CD4-positive, alpha-beta T cell treated with Interleukin-12 subunit alpha and Interleukin-12 subunit beta, for 1 hour (primary cell): ENCODE data around the gene PRR20D.
"Not testable (repeated sequence)": the region's sequence is repeated elsewhere in the genome, so short reads cannot be mapped to it uniquely, and the experiment has no call there.

Experiments
- DNase-seq: peaks from one replicate; pipeline ENCODE4 v3.0.0-alpha.2; 2020

Gene PRR20D

DNA sequence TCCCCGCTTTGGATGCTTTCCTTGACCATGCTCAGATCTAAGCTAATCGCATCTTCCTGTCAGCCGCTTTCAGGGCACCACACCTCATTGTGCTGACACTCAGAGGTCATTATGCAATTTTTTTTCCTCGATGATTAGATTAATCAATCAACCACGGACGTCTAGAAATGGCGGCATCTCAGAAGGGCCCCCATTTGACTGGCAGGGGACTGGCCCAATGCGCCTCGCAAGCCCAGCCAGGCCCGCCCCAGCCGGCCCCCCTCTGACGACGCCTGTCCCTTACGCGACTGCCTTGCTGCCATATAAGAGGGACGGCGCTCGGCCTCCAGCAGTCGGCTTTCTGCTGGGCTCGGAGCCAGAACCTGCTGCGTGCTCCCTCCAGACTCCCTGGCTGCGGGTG is at the start of gene PRR20D:
Gene PRR20D, plus strand, starts transcription at position 301 of the 400 bp plus-strand sequence. CDS start 387 bp downstream, outside the sequence.
- not testable (repeated sequence) for DNase-seq

DNA sequence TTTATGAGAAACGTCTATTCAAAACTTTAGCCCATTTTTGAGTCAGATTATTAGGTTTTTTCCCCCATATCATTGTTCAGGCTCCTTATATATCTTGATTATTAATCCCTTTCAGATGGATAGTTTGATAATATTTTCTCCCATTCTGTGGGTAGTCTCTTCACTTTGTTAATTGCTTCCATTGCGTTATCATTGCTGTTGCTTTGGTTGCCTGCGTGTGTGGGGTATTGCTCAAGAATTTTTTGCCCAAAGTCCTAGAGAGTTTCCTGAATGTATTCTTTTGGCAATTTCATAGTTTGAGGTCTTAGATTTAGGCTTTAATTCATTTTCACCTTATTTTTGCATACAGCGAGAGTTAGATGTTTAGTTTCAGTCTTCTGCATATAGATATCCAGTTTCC is 45.5 kb upstream of the PRR20D start:
- DNase-seq = no peak

DNA sequence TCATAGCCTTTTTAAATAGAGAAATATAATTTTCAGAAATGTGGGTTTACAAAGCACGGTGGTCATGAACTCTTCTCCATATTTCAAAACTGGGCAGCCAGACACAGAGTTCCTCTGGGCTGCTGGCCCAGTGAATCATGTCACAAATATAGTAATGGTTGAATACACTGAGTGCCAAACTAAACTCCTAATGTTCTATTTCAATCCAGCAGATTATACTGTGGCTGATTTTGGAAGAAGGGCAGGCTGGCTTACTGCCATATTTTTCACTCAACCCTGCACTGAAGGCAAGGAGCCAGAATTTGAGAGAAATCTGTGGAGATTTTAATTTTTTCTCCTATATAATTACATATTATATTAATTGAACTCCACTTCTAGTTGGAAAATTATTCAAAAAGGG is 36.8 kb upstream of the PRR20D start:
- no peak for DNase-seq

DNA sequence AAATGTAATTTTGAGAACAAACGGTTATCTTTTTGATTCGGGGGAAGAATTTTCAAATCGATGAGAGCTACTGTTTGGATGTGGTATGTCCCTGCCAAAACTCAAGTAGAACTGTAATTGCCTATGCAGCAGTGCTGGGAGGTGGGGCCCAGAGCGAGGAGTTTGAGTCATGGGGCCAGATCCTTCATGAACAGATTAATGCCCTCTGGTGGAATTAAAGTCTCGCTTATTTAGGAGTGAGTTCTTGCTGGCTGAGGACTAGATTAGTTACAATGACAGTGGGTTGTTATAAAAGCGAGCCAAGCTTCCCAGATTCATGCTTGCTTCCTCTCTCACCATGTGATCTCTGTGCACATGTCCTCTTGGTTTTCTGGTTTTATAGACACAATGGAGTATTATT is 31.5 kb upstream of the PRR20D start:
- DNase-seq = no peak

DNA sequence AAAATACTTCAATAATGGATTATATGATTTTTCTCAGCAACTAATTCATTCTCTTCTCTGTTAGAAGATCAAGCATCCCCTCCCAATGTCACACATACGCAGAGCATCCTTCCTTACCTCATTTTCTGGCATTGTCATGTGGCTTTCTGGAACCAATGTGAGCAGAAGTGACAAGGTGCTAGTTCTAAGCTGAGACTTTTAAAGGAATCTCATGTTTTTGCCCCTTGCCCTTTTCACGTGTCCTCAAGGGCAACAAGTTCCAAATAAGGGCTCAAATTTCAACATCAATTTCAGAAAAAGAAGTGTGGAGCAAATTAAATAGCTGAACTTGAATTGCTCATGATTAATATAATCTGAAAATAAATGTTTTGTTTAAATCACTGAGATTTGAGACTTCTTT is 24.3 kb upstream of the PRR20D start:
- no peak for DNase-seq

DNA sequence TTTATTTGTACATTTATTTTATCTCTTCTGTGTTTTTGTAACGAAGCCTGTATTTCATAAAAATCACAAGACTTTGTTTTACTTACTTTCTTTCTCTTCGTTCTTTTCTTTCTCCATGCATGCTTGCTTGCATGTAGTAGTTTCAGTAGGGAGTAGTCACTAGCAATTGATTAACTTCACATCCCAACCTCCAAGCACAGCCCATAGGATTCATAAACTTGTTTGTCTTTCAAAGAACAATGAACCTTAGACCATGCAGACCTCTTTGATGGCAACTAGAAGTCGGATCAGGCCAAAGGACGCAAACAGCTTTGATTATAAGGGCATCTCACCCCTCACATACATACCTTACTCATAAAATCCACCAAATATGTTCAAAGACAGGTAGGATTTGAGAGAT is 22.8 kb upstream of the PRR20D start:
- no peak for DNase-seq

DNA sequence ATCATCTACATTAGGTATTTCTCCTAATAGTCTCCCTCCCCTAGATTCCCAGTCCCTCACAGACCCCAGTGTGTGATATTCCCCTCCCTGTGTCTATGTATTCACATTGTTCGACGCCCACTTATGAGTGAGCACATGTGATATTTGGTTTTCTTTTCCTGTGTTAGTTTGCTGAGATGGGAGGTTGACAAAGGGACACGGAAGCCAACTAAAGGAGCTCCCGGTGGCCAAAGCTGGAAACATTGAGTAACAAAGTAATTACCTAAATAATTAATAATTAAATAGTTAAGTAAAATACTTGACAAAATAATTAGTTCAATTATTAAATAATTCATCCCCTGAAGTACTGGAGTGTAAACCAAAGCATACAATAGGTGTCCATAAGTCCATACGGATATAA is 21.4 kb upstream of the PRR20D start:
- no peak for DNase-seq

DNA sequence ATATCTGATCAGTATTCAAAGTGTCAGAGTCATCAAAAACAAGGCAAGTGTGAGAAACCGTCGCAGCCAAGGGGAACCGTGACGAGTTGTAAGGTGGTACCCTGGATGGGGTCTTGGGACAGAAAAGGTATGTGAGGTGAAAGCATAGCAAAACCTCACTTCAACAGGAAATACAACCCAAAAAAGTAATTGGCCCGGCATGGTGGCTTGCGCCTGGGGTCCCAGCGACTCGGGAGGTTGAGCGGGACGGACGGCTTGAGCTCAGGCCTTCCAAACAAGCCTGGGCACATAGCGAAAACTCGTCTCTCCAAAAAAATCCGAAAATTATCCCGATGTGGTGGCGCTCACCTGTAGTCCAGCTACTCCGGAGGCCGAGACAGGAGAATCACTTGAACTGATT is 20.7 kb upstream of the PRR20D start:
- not testable (repeated sequence) for DNase-seq

DNA sequence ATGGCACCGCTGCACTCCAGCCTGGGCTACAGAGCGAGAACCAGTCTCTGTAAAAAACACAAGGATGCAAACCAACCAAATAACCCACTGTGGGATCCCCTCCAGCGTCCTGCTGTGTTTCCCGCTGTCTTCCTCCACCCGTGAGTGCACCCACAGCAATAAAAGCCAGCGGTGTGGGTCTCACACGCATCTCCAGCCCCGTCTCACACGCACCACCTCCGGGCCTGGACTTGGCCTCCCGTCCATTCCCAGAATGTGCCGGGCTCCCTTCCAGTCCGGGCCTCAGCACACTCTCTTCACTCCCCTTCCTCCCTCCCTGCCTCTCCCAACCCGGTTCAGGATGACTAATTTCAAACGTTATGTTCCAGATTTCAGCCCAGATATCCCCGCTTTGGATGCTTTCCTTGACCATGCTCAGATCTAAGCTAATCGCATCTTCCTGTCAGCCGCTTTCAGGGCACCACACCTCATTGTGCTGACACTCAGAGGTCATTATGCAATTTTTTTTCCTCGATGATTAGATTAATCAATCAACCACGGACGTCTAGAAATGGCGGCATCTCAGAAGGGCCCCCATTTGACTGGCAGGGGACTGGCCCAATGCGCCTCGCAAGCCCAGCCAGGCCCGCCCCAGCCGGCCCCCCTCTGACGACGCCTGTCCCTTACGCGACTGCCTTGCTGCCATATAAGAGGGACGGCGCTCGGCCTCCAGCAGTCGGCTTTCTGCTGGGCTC is 20.0 kb upstream of the PRR20D start, which contains the start of gene PRR20A:
Gene PRR20A, plus strand, starts transcription at position 684 of the 734 bp plus-strand sequence. CDS start 387 bp downstream, outside the sequence.
- not testable (repeated sequence) for DNase-seq

DNA sequence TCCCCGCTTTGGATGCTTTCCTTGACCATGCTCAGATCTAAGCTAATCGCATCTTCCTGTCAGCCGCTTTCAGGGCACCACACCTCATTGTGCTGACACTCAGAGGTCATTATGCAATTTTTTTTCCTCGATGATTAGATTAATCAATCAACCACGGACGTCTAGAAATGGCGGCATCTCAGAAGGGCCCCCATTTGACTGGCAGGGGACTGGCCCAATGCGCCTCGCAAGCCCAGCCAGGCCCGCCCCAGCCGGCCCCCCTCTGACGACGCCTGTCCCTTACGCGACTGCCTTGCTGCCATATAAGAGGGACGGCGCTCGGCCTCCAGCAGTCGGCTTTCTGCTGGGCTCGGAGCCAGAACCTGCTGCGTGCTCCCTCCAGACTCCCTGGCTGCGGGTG is 13.2 kb upstream of the PRR20D start, which contains the start of gene PRR20B:
Gene PRR20B, plus strand, starts transcription at position 301 of the 400 bp plus-strand sequence. CDS start 387 bp downstream, outside the sequence.
- DNase-seq = not testable (repeated sequence)

DNA sequence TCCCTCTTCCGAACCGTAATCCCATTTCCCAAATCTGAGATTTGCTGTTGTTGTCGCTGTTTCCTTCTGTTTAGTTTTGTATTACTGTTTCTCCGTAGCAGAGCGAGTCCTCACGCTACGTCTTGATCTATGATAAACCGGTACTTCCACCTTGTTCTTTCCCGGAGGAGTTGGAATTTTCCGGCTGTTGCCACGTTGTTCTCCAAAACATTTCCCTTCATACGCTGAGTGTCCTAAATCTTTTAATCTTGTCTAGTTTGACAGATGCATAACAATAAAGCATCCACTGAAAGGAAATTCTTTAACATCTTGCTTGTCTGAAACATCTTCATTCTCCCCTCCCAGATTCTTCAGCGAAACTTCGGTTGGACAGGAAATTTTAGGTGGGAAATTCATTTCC is 12.3 kb upstream of the PRR20D start:
- DNase-seq = not testable (repeated sequence)

DNA sequence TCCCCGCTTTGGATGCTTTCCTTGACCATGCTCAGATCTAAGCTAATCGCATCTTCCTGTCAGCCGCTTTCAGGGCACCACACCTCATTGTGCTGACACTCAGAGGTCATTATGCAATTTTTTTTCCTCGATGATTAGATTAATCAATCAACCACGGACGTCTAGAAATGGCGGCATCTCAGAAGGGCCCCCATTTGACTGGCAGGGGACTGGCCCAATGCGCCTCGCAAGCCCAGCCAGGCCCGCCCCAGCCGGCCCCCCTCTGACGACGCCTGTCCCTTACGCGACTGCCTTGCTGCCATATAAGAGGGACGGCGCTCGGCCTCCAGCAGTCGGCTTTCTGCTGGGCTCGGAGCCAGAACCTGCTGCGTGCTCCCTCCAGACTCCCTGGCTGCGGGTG is 6.7 kb upstream of the PRR20D start, which contains the start of gene PRR20C:
Gene PRR20C, plus strand, starts transcription at position 301 of the 400 bp plus-strand sequence. CDS start 387 bp downstream, outside the sequence.
- DNase-seq = not testable (repeated sequence)

DNA sequence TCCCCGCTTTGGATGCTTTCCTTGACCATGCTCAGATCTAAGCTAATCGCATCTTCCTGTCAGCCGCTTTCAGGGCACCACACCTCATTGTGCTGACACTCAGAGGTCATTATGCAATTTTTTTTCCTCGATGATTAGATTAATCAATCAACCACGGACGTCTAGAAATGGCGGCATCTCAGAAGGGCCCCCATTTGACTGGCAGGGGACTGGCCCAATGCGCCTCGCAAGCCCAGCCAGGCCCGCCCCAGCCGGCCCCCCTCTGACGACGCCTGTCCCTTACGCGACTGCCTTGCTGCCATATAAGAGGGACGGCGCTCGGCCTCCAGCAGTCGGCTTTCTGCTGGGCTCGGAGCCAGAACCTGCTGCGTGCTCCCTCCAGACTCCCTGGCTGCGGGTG is 6.5 kb downstream of the PRR20D start, which contains the start of gene PRR20E:
Gene PRR20E, plus strand, starts transcription at position 301 of the 400 bp plus-strand sequence. CDS start 387 bp downstream, outside the sequence.
- DNase-seq = not testable (repeated sequence)

DNA sequence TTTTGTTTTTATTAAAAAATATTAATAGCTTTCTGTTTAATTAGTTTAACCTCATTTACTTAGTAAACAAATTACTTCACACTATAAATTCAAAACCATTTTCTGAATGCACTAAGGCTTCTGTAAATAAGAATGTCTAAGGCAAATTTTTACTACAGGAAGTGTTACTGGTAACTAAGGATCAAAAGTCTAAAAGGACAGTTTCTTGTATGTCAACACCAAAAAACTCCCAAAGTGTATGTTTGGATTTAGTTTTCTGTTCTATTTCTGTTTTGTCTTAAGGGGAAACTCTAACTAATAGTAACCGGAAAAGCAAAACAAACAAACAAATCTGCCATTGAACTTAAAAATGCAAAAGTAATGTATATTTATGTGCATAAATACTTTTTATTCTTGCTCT is 31.2 kb downstream of the PRR20D start:
- DNase-seq = no peak

DNA sequence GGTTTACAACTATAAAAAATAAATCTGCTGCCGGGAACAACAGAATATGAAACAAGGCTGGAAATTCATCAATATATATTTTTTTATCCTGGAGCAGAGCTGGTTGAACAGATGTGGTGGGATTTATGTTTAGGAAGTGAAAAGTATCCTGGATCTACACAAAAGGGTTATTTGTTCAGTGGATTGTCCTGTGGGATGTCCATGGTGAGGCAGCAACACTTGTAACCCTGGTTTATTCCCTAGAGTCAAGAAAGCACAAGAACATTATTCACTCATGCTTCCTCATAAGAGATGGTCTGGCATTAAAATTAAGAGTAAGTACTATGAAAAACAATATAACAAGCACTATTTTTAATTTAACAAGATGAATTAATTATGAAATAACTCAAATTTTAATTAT is 52.6 kb downstream of the PRR20D start:
- DNase-seq = no peak
